Neural cell (in vitro differentiated cells): Measurements from ENCODE around the gene DNAJB14.

ENCODE experiments used
- CTCF ChIP-seq: fragments of 450-650 bp; IDR thresholded peaks from 2 replicates; pipeline ENCODE4 v1.5.1; 2014; ENCODE audit warnings: antibody characterized with exemption, mild to moderate bottlenecking, moderate library complexity; ENCODE audit not compliant: poor library complexity, severe bottlenecking
- EP300 ChIP-seq: fragments of 450-650 bp; conservative IDR thresholded peaks from 2 replicates; pipeline ENCODE4 v1.6.1; 2014; ENCODE audit warnings: antibody characterized with exemption, mild to moderate bottlenecking, moderate library complexity; ENCODE audit not compliant: poor library complexity, severe bottlenecking
- EZH2 ChIP-seq: fragments of 200-600, 300-800 bp; shearing (Covaris generic), sonication (generic); IDR thresholded peaks from 2 replicates; pipeline ENCODE4 v1.6.1; 2014; ENCODE audit warnings: antibody characterized with exemption, low read length, borderline replicate concordance, mild to moderate bottlenecking; ENCODE audit not compliant: insufficient read depth, poor library complexity, severe bottlenecking
- MXI1 ChIP-seq: fragments of 450-650 bp; conservative IDR thresholded peaks from 2 replicates; pipeline ENCODE4 v1.6.1; 2014; ENCODE audit warnings: antibody characterized with exemption, mild to moderate bottlenecking; ENCODE audit not compliant: poor library complexity, severe bottlenecking
- POLR2AphosphoS5 ChIP-seq: IDR thresholded peaks from 2 replicates; pipeline ENCODE4 v1.6.1; 2012
- RAD21 ChIP-seq: fragments of 450-650 bp; conservative IDR thresholded peaks from 2 replicates; pipeline ENCODE4 v1.6.1; 2014; ENCODE audit warnings: antibody characterized with exemption, mild to moderate bottlenecking, moderate library complexity
- REST ChIP-seq: IDR thresholded peaks from 2 replicates; pipeline ENCODE4 v1.6.1; 2012; ENCODE audit warnings: borderline replicate concordance
- SMC3 ChIP-seq: fragments of 450-650 bp; conservative IDR thresholded peaks from 2 replicates; pipeline ENCODE4 v1.6.1; 2014; ENCODE audit warnings: antibody characterized with exemption, mild to moderate bottlenecking, moderate library complexity; ENCODE audit not compliant: poor library complexity
- TAF1 ChIP-seq: IDR thresholded peaks from 2 replicates; pipeline ENCODE4 v1.6.1; 2012; ENCODE audit warnings: low read depth

- no peak for TF ChIP-seq CTCF
- TF ChIP-seq TAF1 = no peak
- TF ChIP-seq REST = no peak
- TF ChIP-seq MXI1 = no peak
- TF ChIP-seq POLR2AphosphoS5 = no peak
- TF ChIP-seq EZH2 = no peak
- no peak for TF ChIP-seq RAD21
- no peak for TF ChIP-seq SMC3
- no peak for TF ChIP-seq EP300
Measured at GRCh38 chr4:99979872-99980271, 33.5 kb upstream of the DNAJB14 start.
